ENCODE data around the gene PCNT. TPM values are rescaled to one million over a fixed set of nuclear protein-coding genes. Genes with fewer than 3 reads are reported as not detected.

Gene PCNT
- total RNA-seq, 1 donor from 2014 or later, result 11.1 TPM

- no peak for TF ChIP-seq CTCF (IDR thresholded peaks at IDR 0.05; ENCODE audit: insufficient read depth, low read length, severe bottlenecking)
- FAIRE-seq, result no peak
- Histone ChIP-seq H3K36me3 (ENCODE audit: control insufficient read depth, insufficient read depth, low read length) (peaks cover 31% of the 10 kb centered on the region), H3K27me3 (ENCODE audit: control insufficient read depth, insufficient read depth, low read length) (no peaks in the 10 kb centered on the region), H3K4me3 (ENCODE audit: low read depth, low read length) (no peak overlapping the region)
- no peak for DNase-seq (ENCODE audit: low read depth)
Measured at GRCh38 chr21:46354518-46354917, 30.6 kb downstream of the PCNT start.

GRCh38 chr21:46355161-46356004 is 31.4 kb downstream of the PCNT start:
- no peak overlapping the region for H3K4me3 ChIP-seq (ENCODE audit: low read depth, low read length)
- no peak for TF ChIP-seq CTCF (IDR thresholded peaks at IDR 0.05; ENCODE audit: insufficient read depth, low read length, severe bottlenecking)
- peaks cover 30% of the 10 kb centered on the region for H3K36me3 ChIP-seq (ENCODE audit: control insufficient read depth, insufficient read depth, low read length)
- FAIRE-seq (no peak), DNase-seq (ENCODE audit: low read depth) (no peak)
- H3K27me3 ChIP-seq (ENCODE audit: control insufficient read depth, insufficient read depth, low read length), result no peaks in the 10 kb centered on the region

DNA sequence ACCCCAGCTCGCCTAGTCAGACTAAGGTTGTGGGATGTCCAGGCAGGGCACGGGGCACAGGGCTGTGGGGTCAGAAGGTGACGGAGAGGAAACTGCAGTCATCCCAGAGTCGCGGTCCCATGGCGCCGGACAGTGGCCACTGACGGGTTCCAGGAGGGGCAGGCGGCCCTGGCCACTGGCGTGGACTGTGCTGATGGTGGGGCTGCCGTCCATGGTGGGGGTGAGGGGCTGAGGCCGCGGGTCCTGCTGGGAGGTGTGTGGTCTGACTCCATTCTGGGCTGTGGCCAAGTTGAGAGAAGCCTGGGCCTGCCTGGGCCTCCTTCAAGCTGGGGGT is 32.0 kb downstream of the PCNT start:
- H3K4me3 ChIP-seq (ENCODE audit: low read depth, low read length), result no peak overlapping the region
- H3K27me3 ChIP-seq (ENCODE audit: control insufficient read depth, insufficient read depth, low read length), result no peaks in the 10 kb centered on the region
- FAIRE-seq, result no peak
- peaks cover 27% of the 10 kb centered on the region for H3K36me3 ChIP-seq (ENCODE audit: control insufficient read depth, insufficient read depth, low read length)
- DNase-seq (ENCODE audit: low read depth), result no peak
- no peak for TF ChIP-seq CTCF (IDR thresholded peaks at IDR 0.05; ENCODE audit: insufficient read depth, low read length, severe bottlenecking)

DNA sequence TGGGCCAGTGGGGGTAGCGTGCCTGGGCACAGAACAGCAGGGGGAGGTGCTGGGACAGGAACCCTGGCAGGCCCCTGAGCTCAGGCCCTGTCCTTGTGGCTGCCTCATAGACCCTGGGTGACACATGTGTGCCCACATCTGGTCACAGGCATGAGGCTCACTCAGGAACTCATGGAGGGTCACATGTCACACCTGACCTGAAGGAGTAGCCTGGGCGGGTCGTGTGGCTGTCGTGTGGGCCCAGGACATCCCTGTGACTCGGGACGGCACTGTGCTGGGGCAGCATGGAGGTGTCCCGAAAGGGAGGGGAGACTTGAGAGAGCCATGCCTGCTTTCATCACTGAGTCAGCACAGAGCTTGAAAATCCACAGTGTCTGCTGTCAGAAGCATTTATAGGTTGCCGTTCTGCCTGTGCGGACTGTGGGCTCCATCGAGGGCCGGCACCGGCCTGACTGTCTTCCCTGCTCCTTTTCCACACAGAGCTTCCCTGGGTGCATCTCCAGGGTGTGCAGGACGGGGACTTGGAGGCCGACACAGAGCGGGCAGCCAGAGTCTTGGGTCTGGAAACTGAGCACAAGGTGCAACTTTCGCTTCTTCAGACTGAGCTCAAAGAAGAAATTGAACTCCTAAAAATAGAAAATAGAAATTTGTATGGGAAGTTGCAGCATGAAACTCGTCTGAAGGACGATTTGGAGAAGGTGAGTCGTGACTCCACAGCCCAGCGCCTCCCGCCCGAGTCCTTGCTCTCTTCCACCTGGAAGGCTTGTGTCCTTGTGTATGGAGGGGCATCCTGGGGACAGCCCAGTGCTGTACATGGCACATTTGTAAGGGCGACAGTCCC is 32.8 kb downstream of the PCNT start:
- H3K36me3 ChIP-seq (ENCODE audit: control insufficient read depth, insufficient read depth, low read length), result peaks cover 29% of the 10 kb centered on the region
- DNase-seq (ENCODE audit: low read depth), result no peak

GRCh38 chr21:46357335-46357604 is 33.3 kb downstream of the PCNT start:
- peaks cover 29% of the 10 kb centered on the region for H3K36me3 ChIP-seq (ENCODE audit: control insufficient read depth, insufficient read depth, low read length)
- no peak for FAIRE-seq
- no peak overlapping the region for H3K4me3 ChIP-seq (ENCODE audit: low read depth, low read length)
- DNase-seq (ENCODE audit: low read depth), result no peak
- TF ChIP-seq CTCF (IDR thresholded peaks at IDR 0.05; ENCODE audit: insufficient read depth, low read length, severe bottlenecking), result no peak
- H3K27me3 ChIP-seq (ENCODE audit: control insufficient read depth, insufficient read depth, low read length), result no peaks in the 10 kb centered on the region

More for the DNA sequence above, 32.8 kb downstream of the PCNT start:
- no peaks in the 10 kb centered on the region for H3K27me3 ChIP-seq (ENCODE audit: control insufficient read depth, insufficient read depth, low read length)
- TF ChIP-seq CTCF (IDR thresholded peaks at IDR 0.05; ENCODE audit: insufficient read depth, low read length, severe bottlenecking), result no peak
- H3K4me3 ChIP-seq (ENCODE audit: low read depth, low read length), result no peak overlapping the region
- peak; percentile 7 for FAIRE-seq
